ENCODE data around the gene RAB11FIP4. TPM values are rescaled to one million over a fixed set of nuclear protein-coding genes. Genes with fewer than 3 reads are reported as not detected.

RAB11FIP4 gene
- total and polyA plus RNA-seq, 9 of the 15 experiments (the other 6 are each of a cell fraction or from before 2014, with no cell fraction given), result 0.62 to 16.6 (median 8.9) TPM

- TF ChIP-seq, protein P1, sequence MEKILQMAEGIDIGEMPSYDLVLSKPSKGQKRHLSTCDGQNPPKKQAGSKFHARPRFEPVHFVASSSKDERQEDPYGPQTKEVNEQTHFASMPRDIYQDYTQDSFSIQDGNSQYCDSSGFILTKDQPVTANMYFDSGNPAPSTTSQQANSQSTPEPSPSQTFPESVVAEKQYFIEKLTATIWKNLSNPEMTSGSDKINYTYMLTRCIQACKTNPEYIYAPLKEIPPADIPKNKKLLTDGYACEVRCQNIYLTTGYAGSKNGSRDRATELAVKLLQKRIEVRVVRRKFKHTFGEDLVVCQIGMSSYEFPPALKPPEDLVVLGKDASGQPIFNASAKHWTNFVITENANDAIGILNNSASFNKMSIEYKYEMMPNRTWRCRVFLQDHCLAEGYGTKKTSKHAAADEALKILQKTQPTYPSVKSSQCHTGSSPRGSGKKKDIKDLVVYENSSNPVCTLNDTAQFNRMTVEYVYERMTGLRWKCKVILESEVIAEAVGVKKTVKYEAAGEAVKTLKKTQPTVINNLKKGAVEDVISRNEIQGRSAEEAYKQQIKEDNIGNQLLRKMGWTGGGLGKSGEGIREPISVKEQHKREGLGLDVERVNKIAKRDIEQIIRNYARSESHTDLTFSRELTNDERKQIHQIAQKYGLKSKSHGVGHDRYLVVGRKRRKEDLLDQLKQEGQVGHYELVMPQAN (IDR thresholded peaks at IDR 0.05; ENCODE audit: borderline replicate concordance), result no peak
- TF ChIP-seq DACH1 (IDR thresholded peaks at IDR 0.05; ENCODE audit: partially characterized antibody) (peak; percentile 21), PYGO2 (tag; IDR thresholded peaks at IDR 0.05) (no peak), CSDE1 (IDR thresholded peaks at IDR 0.05) (no peak), ZNF318 (IDR thresholded peaks at IDR 0.05; ENCODE audit: borderline replicate concordance in 1 of 2, low read depth in 1 of 2) (no peak), NFE2L1 (tag; IDR thresholded peaks at IDR 0.05; ENCODE audit: borderline replicate concordance, low read depth) (no peak), NFIX (CRISPR knock-in tag; IDR thresholded peaks at IDR 0.05; ENCODE audit: low read depth) (no peak), BCOR (IDR thresholded peaks at IDR 0.05) (peak; percentile 86)
- TF ChIP-seq, protein P2, sequence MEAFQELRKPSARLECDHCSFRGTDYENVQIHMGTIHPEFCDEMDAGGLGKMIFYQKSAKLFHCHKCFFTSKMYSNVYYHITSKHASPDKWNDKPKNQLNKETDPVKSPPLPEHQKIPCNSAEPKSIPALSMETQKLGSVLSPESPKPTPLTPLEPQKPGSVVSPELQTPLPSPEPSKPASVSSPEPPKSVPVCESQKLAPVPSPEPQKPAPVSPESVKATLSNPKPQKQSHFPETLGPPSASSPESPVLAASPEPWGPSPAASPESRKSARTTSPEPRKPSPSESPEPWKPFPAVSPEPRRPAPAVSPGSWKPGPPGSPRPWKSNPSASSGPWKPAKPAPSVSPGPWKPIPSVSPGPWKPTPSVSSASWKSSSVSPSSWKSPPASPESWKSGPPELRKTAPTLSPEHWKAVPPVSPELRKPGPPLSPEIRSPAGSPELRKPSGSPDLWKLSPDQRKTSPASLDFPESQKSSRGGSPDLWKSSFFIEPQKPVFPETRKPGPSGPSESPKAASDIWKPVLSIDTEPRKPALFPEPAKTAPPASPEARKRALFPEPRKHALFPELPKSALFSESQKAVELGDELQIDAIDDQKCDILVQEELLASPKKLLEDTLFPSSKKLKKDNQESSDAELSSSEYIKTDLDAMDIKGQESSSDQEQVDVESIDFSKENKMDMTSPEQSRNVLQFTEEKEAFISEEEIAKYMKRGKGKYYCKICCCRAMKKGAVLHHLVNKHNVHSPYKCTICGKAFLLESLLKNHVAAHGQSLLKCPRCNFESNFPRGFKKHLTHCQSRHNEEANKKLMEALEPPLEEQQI (IDR thresholded peaks at IDR 0.05), result no peak
- TF ChIP-seq, protein P3, sequence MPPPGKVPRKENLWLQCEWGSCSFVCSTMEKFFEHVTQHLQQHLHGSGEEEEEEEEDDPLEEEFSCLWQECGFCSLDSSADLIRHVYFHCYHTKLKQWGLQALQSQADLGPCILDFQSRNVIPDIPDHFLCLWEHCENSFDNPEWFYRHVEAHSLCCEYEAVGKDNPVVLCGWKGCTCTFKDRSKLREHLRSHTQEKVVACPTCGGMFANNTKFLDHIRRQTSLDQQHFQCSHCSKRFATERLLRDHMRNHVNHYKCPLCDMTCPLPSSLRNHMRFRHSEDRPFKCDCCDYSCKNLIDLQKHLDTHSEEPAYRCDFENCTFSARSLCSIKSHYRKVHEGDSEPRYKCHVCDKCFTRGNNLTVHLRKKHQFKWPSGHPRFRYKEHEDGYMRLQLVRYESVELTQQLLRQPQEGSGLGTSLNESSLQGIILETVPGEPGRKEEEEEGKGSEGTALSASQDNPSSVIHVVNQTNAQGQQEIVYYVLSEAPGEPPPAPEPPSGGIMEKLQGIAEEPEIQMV (tag; conservative IDR thresholded peaks at IDR 0.05; ENCODE audit: low read depth), result no peak
Measured at GRCh38 chr17:31457391-31458234, 66.1 kb downstream of the RAB11FIP4 start (continued).

Data from K562 (cell line).